Measurements from ENCODE around the gene CPM. TPM values are rescaled to one million over a fixed set of nuclear protein-coding genes. Genes with fewer than 3 reads are reported as not detected.
"Not testable (repeated sequence)": the region's sequence is repeated elsewhere in the genome, so short reads cannot be mapped to it uniquely, and the experiment has no call there.

The CPM gene
- total RNA-seq, 2 experiments from 2014 or later, result 3.0 to 5.8 TPM

- POLR2A ChIA-PET, result no interaction called here
- Mint-ChIP-seq H3K27me3 (no peaks in the 10 kb centered on the region), H3K4me1 (ENCODE audit: low read depth) (no peaks in the 10 kb centered on the region), H3K27ac (no peak overlapping the region), H3K4me3 (no peak overlapping the region), H3K36me3 (ENCODE audit: low read depth) (no peaks in the 10 kb centered on the region), H3K9me3 (no peaks in the 10 kb centered on the region)
- intact Hi-C loops (cut with micrococcal nuclease), result no loop called here
- DNase-seq, result no peak
- CTCF ChIA-PET, result interaction anchor here (0.9 to 3.6 kb wide), 3 partner anchors 102 to 203 kb away, joined by 3 to 24 read pairs (median 4); no protein-coding TSS in a partner anchor
- TF ChIP-seq CTCF (IDR thresholded peaks at IDR 0.05), result no peak
- ATAC-seq, result no peak
These were observed 66.0 kb downstream of the CPM start for GRCh38 chr12:68866950-68867349.

GRCh38 chr12:68865399-68866164 is 67.4 kb downstream of the CPM start:
- no peak for TF ChIP-seq CTCF (IDR thresholded peaks at IDR 0.05)
- POLR2A ChIA-PET, result no interaction called here

GRCh38 chr12:68864604-68865003 is 68.4 kb downstream of the CPM start:
- TF ChIP-seq CTCF (IDR thresholded peaks at IDR 0.05), result no peak
- Mint-ChIP-seq H3K4me1 (ENCODE audit: low read depth) (no peaks in the 10 kb centered on the region), H3K27ac (no peak overlapping the region), H3K4me3 (no peak overlapping the region), H3K36me3 (ENCODE audit: low read depth) (no peaks in the 10 kb centered on the region), H3K27me3 (peaks cover 5% of the 10 kb centered on the region), H3K9me3 (no peaks in the 10 kb centered on the region)
- CTCF ChIA-PET, result interaction anchor here (0.5 to 2.0 kb wide), 4 partner anchors 15 to 210 kb away, joined by 3 to 9 read pairs (median 4); no protein-coding TSS in a partner anchor
- DNase-seq (no peak), ATAC-seq (no peak)
- POLR2A ChIA-PET, result no interaction called here
- intact Hi-C loops (cut with micrococcal nuclease), result loop anchor here (1.0 kb wide), 1 partner anchor 206 kb away; no protein-coding TSS in a partner anchor

More at GRCh38 chr12:68865399-68866164, 67.4 kb downstream of the CPM start:
- H3K36me3 Mint-ChIP-seq (ENCODE audit: low read depth), result no peaks in the 10 kb centered on the region
- no peak overlapping the region for H3K4me3 Mint-ChIP-seq
- DNase-seq, result no peak
- intact Hi-C loops (cut with micrococcal nuclease), result no loop called here
- H3K4me1 Mint-ChIP-seq (ENCODE audit: low read depth), result no peaks in the 10 kb centered on the region
- ATAC-seq, result no peak
- H3K9me3 Mint-ChIP-seq, result no peaks in the 10 kb centered on the region
- H3K27ac Mint-ChIP-seq, result no peak overlapping the region
- CTCF ChIA-PET, result interaction anchor here (1.2 to 2.0 kb wide), 3 partner anchors 14 to 204 kb away, joined by 3 to 9 read pairs (median 5); no protein-coding TSS in a partner anchor
- H3K27me3 Mint-ChIP-seq, result peaks cover 3% of the 10 kb centered on the region

- H3K4me3 Mint-ChIP-seq; H3K27ac Mint-ChIP-seq; POLR2A ChIA-PET; H3K36me3 Mint-ChIP-seq (ENCODE audit: low read depth); H3K9me3 Mint-ChIP-seq; H3K4me1 Mint-ChIP-seq (ENCODE audit: low read depth); H3K27me3 Mint-ChIP-seq: not testable (repeated sequence)
- intact Hi-C loops (cut with micrococcal nuclease), result loop anchor here (1.0 kb wide), 1 partner anchor 206 kb away; no protein-coding TSS in a partner anchor
- peak; percentile 68 for TF ChIP-seq CTCF (IDR thresholded peaks at IDR 0.05)
- CTCF ChIA-PET, result interaction anchor here (1.2 to 1.4 kb wide), 2 partner anchors 16 to 53 kb away, joined by 3 to 5 read pairs; no protein-coding TSS in a partner anchor
- DNase-seq, result peak; percentile 41
- peak; percentile 51 for ATAC-seq
These were observed 69.0 kb downstream of the CPM start for GRCh38 chr12:68863886-68864454.

Measured in activated CD8-positive, alpha-beta T cell treated with anti-CD3 and anti-CD28 coated beads for 36 hours (primary cell).